ENCODE results near the gene LIMK1. TPM values are rescaled to one million over a fixed set of nuclear protein-coding genes. Genes with fewer than 3 reads are reported as not detected.

The LIMK1 gene
- total RNA-seq, 6 experiments from 2014 or later, result 57.8 to 75.6 (median 67.2) TPM

- no peak for DNase-seq
- H3K36me3 Mint-ChIP-seq (ENCODE audit: low read depth), result peaks cover 3% of the 10 kb centered on the region; the same call in 1 of the 2 replicates
- TF ChIP-seq CTCF (IDR thresholded peaks at IDR 0.05), result no peak
- no peak overlapping the region for H3K4me3 Mint-ChIP-seq
- no peaks in the 10 kb centered on the region for H3K9me3 Mint-ChIP-seq
- no peaks in the 10 kb centered on the region for H3K4me1 Mint-ChIP-seq (ENCODE audit: low read depth)
- no peak overlapping the region for H3K27ac Mint-ChIP-seq
- peaks cover 5% of the 10 kb centered on the region for H3K27me3 Mint-ChIP-seq (ENCODE audit: insufficient read depth)
Measured at GRCh38 chr7:74126220-74126880, 42.7 kb downstream of the LIMK1 start.

DNA sequence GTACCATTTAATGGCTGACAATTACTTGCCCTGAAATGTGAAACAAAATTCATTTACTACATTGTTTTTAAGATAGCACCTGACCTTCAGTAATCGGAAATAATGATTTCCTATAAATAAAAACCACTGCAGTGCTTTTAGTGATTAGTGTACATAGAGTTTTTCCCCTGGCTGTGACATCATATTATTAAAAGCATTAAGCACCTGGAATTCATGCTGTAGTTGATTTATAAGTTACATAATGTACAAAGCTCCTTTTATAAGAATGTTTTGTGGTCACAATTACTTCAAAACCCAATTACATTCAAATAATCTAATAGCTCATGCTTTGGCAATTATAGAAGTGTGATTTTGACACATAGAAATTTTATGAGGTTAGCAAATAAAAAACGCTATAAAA lies 46.3 kb downstream of the LIMK1 start:
- H3K4me3 Mint-ChIP-seq, result no peak overlapping the region
- peaks cover 2% of the 10 kb centered on the region; the same call in 1 of the 2 replicates for H3K27me3 Mint-ChIP-seq (ENCODE audit: insufficient read depth)
- H3K36me3 Mint-ChIP-seq (ENCODE audit: low read depth), result no peaks in the 10 kb centered on the region
- DNase-seq, result no peak
- TF ChIP-seq CTCF (IDR thresholded peaks at IDR 0.05), result no peak
- H3K4me1 Mint-ChIP-seq (ENCODE audit: low read depth), result peaks cover 15% of the 10 kb centered on the region
- H3K27ac Mint-ChIP-seq, result no peak overlapping the region
- H3K9me3 Mint-ChIP-seq, result no peaks in the 10 kb centered on the region

DNA sequence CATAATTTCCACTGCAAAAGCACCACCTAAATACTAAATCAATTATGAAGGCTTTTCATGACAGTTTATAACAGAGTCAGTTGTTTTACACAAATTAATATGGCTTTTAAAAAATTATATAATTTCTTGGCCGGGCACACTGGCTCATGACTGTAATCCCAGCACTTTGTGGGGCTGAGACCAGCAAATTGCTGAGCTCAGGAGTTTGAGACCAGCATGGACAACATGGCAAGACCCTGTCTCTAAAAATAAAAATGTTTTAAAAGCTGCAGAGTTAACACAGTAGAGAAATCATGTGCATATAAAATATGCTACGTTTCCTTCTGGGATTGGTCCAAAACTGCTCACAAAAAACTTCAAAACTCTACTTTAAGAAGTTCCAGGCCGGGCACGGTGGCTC lies 46.9 kb downstream of the LIMK1 start:
- no peak for TF ChIP-seq CTCF (IDR thresholded peaks at IDR 0.05)
- H3K4me3 Mint-ChIP-seq, result no peak overlapping the region
- H3K36me3 Mint-ChIP-seq (ENCODE audit: low read depth), result no peaks in the 10 kb centered on the region

GRCh38 chr7:74134117-74134620 lies 50.6 kb downstream of the LIMK1 start:
- Mint-ChIP-seq H3K9me3 (no peaks in the 10 kb centered on the region), H3K4me3 (no peak overlapping the region), H3K36me3 (ENCODE audit: low read depth) (no peaks in the 10 kb centered on the region), H3K4me1 (ENCODE audit: low read depth) (peaks cover 15% of the 10 kb centered on the region), H3K27ac (no peak overlapping the region), H3K27me3 (ENCODE audit: insufficient read depth) (no peaks in the 10 kb centered on the region; the same call in 1 of the 2 replicates)
- no peak for DNase-seq
- TF ChIP-seq CTCF (IDR thresholded peaks at IDR 0.05), result no peak

More for the DNA sequence above, 46.9 kb downstream of the LIMK1 start:
- no peak for DNase-seq
- no peak overlapping the region for H3K27ac Mint-ChIP-seq
- H3K4me1 Mint-ChIP-seq (ENCODE audit: low read depth), result peaks cover 15% of the 10 kb centered on the region
- H3K27me3 Mint-ChIP-seq (ENCODE audit: insufficient read depth), result no peaks in the 10 kb centered on the region
- no peaks in the 10 kb centered on the region for H3K9me3 Mint-ChIP-seq

GRCh38 chr7:74138334-74138867 lies 54.8 kb downstream of the LIMK1 start:
- DNase-seq, result no peak
- Mint-ChIP-seq H3K27me3 (ENCODE audit: insufficient read depth) (no peaks in the 10 kb centered on the region; the same call in 1 of the 2 replicates), H3K9me3 (no peaks in the 10 kb centered on the region), H3K36me3 (ENCODE audit: low read depth) (no peaks in the 10 kb centered on the region), H3K4me1 (ENCODE audit: low read depth) (peaks cover 14% of the 10 kb centered on the region), H3K27ac (no peak overlapping the region), H3K4me3 (no peak overlapping the region)
- no peak for TF ChIP-seq CTCF (IDR thresholded peaks at IDR 0.05)

All from HFFc6 (cell line).